ENCODE results near the gene SGCD.

Gene SGCD

DNA sequence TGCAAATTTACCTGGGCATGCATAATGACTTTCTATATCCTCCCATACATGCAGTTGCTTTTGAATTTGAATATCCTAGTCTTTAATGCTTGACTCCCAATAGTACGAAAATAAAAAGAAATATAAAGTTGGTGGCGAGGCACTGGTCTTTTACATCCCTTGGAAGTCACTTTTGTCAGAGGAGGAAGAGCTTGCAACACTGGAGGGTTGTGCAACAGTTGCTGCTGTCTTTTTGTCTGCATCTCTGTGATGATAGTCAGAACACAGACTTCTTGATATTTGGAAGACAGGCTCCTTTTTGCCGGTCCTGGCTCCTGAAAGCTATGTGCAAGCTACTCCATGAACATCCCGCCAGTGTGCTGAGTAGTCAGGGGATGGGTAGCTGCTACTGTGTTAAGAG lies 16.8 kb upstream of the SGCD start:
- TF ChIP-seq ZC3H10 (CRISPR knock-in tag; IDR thresholded peaks at IDR 0.05) (no peak), ARNTL (CRISPR knock-in tag; IDR thresholded peaks at IDR 0.05; ENCODE audit: borderline replicate concordance, low read depth) (no peak), GLIS3 (CRISPR knock-in tag; IDR thresholded peaks at IDR 0.05) (no peak), ZNF8 (CRISPR knock-in tag; IDR thresholded peaks at IDR 0.05) (no peak), ZNF70 (CRISPR knock-in tag; IDR thresholded peaks at IDR 0.05) (no peak), ESRRG (CRISPR knock-in tag; IDR thresholded peaks at IDR 0.05) (no peak), RARB (CRISPR knock-in tag; IDR thresholded peaks at IDR 0.05) (no peak)
- TF ChIP-seq, protein P1, sequence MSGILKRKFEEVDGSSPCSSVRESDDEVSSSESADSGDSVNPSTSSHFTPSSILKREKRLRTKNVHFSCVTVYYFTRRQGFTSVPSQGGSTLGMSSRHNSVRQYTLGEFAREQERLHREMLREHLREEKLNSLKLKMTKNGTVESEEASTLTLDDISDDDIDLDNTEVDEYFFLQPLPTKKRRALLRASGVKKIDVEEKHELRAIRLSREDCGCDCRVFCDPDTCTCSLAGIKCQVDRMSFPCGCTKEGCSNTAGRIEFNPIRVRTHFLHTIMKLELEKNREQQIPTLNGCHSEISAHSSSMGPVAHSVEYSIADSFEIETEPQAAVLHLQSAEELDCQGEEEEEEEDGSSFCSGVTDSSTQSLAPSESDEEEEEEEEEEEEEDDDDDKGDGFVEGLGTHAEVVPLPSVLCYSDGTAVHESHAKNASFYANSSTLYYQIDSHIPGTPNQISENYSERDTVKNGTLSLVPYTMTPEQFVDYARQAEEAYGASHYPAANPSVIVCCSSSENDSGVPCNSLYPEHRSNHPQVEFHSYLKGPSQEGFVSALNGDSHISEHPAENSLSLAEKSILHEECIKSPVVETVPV (CRISPR knock-in tag; IDR thresholded peaks at IDR 0.05), result no peak
- TF ChIP-seq, protein P2, sequence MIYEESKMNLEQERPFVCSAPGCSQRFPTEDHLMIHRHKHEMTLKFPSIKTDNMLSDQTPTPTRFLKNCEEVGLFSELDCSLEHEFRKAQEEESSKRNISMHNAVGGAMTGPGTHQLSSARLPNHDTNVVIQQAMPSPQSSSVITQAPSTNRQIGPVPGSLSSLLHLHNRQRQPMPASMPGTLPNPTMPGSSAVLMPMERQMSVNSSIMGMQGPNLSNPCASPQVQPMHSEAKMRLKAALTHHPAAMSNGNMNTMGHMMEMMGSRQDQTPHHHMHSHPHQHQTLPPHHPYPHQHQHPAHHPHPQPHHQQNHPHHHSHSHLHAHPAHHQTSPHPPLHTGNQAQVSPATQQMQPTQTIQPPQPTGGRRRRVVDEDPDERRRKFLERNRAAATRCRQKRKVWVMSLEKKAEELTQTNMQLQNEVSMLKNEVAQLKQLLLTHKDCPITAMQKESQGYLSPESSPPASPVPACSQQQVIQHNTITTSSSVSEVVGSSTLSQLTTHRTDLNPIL (CRISPR knock-in tag; IDR thresholded peaks at IDR 0.05; ENCODE audit: low read depth), result no peak
- TF ChIP-seq, protein P3, sequence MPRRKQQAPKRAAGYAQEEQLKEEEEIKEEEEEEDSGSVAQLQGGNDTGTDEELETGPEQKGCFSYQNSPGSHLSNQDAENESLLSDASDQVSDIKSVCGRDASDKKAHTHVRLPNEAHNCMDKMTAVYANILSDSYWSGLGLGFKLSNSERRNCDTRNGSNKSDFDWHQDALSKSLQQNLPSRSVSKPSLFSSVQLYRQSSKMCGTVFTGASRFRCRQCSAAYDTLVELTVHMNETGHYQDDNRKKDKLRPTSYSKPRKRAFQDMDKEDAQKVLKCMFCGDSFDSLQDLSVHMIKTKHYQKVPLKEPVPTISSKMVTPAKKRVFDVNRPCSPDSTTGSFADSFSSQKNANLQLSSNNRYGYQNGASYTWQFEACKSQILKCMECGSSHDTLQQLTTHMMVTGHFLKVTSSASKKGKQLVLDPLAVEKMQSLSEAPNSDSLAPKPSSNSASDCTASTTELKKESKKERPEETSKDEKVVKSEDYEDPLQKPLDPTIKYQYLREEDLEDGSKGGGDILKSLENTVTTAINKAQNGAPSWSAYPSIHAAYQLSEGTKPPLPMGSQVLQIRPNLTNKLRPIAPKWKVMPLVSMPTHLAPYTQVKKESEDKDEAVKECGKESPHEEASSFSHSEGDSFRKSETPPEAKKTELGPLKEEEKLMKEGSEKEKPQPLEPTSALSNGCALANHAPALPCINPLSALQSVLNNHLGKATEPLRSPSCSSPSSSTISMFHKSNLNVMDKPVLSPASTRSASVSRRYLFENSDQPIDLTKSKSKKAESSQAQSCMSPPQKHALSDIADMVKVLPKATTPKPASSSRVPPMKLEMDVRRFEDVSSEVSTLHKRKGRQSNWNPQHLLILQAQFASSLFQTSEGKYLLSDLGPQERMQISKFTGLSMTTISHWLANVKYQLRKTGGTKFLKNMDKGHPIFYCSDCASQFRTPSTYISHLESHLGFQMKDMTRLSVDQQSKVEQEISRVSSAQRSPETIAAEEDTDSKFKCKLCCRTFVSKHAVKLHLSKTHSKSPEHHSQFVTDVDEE (CRISPR knock-in tag; IDR thresholded peaks at IDR 0.05), result no peak
- TF ChIP-seq, protein P4, sequence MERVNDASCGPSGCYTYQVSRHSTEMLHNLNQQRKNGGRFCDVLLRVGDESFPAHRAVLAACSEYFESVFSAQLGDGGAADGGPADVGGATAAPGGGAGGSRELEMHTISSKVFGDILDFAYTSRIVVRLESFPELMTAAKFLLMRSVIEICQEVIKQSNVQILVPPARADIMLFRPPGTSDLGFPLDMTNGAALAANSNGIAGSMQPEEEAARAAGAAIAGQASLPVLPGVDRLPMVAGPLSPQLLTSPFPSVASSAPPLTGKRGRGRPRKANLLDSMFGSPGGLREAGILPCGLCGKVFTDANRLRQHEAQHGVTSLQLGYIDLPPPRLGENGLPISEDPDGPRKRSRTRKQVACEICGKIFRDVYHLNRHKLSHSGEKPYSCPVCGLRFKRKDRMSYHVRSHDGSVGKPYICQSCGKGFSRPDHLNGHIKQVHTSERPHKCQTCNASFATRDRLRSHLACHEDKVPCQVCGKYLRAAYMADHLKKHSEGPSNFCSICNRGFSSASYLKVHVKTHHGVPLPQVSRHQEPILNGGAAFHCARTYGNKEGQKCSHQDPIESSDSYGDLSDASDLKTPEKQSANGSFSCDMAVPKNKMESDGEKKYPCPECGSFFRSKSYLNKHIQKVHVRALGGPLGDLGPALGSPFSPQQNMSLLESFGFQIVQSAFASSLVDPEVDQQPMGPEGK (CRISPR knock-in tag; IDR thresholded peaks at IDR 0.05; ENCODE audit: borderline replicate concordance), result no peak
- ATAC-seq, result no peak

GRCh38 chr5:156312897-156313694 lies 13.9 kb upstream of the SGCD start:
- TF ChIP-seq, protein P2 (CRISPR knock-in tag; IDR thresholded peaks at IDR 0.05; ENCODE audit: low read depth), result no peak
- TF ChIP-seq ZNF565 (CRISPR knock-in tag; conservative IDR thresholded peaks at IDR 0.05; ENCODE audit: low read depth) (no peak), POU6F1 (CRISPR knock-in tag; IDR thresholded peaks at IDR 0.05; ENCODE audit: borderline replicate concordance, low read depth) (no peak), ISL1 (CRISPR knock-in tag; IDR thresholded peaks at IDR 0.05) (no peak), ESRRG (CRISPR knock-in tag; IDR thresholded peaks at IDR 0.05) (no peak), ARNTL (CRISPR knock-in tag; IDR thresholded peaks at IDR 0.05; ENCODE audit: borderline replicate concordance, low read depth) (no peak), TCF4 (CRISPR knock-in tag; IDR thresholded peaks at IDR 0.05; ENCODE audit: borderline replicate concordance) (no peak), TOX (CRISPR knock-in tag; IDR thresholded peaks at IDR 0.05; ENCODE audit: borderline replicate concordance) (no peak), GLIS3 (CRISPR knock-in tag; IDR thresholded peaks at IDR 0.05) (no peak), ZNF8 (CRISPR knock-in tag; IDR thresholded peaks at IDR 0.05) (no peak), ZC3H10 (CRISPR knock-in tag; IDR thresholded peaks at IDR 0.05) (no peak), ZFP30 (CRISPR knock-in tag; IDR thresholded peaks at IDR 0.05) (no peak), ZNF70 (CRISPR knock-in tag; IDR thresholded peaks at IDR 0.05) (no peak)
- ATAC-seq, result no peak

GRCh38 chr5:156314416-156314815 lies 12.5 kb upstream of the SGCD start:
- no peak for ATAC-seq
- TF ChIP-seq ZFP30 (CRISPR knock-in tag; IDR thresholded peaks at IDR 0.05) (no peak), RARB (CRISPR knock-in tag; IDR thresholded peaks at IDR 0.05) (no peak), ZNF8 (CRISPR knock-in tag; IDR thresholded peaks at IDR 0.05) (no peak), OSR1 (CRISPR knock-in tag; IDR thresholded peaks at IDR 0.05) (no peak)
